ENCODE results near the gene GLOD5. TPM values are rescaled to one million over a fixed set of nuclear protein-coding genes. Genes with fewer than 3 reads are reported as not detected.

The GLOD5 gene
- total and polyA plus RNA-seq, 2 of the 8 experiments (the other 6 are each of a cell fraction or from before 2014, with no cell fraction given): 0.18 TPM; not detected in 1

GRCh38 chrX:48813644-48814043 is 52.1 kb downstream of the GLOD5 start:
- Histone ChIP-seq H2AK5ac (ENCODE audit: low read depth, low read length) (no peak overlapping the region), H3K36me3 (ENCODE audit: control insufficient read depth in 2 of 4, insufficient read depth in 4 of 4, low read length in 3 of 4) (0 out of 8 replicates have a peak, but pooled peaks cover 0 to 3% (median 0%) of the 10 kb centered on the region in 4 experiments), H2BK120ac (replicated peaks; ENCODE audit: low read depth, low read length) (no peak overlapping the region), H4K5ac (ENCODE audit: insufficient read length, low read depth, low read length) (no peak overlapping the region), H3K27me3 (replicated peaks in 1 of 4; ENCODE audit: control insufficient read depth in 3 of 4, extremely low read depth in 1 of 4, insufficient read depth in 3 of 4, low read length in 3 of 4) (no peaks in the 10 kb centered on the region), H2BK5ac (ENCODE audit: low read depth, low read length) (no peak overlapping the region), H3K9ac (replicated peaks in 1 of 4; ENCODE audit: extremely low read depth in 1 of 4, low read depth in 3 of 4, low read length in 3 of 4) (no peak overlapping the region), H2AFZ (ENCODE audit: low read length) (no peak overlapping the region), H3K9me3 (ENCODE audit: insufficient read depth in 2 of 2, low read depth in 1 of 2, low read length in 1 of 2) (no peaks in the 10 kb centered on the region), H3K18ac (ENCODE audit: extremely low read depth, low read length) (no peak overlapping the region), H2BK12ac (ENCODE audit: low read depth, low read length) (no peak overlapping the region), H3K23ac (ENCODE audit: insufficient read length) (no peak overlapping the region), H3K4me2 (ENCODE audit: insufficient read depth in 1 of 2, low read depth in 2 of 2, low read length in 2 of 2) (no peak overlapping the region), H3K56ac (replicated peaks; ENCODE audit: insufficient read length, low read depth, low read length) (no peak overlapping the region), H3K23me2 (ENCODE audit: low read depth, low read length) (no peaks in the 10 kb centered on the region), H3K4me3 (ENCODE audit: extremely low read depth in 1 of 4, insufficient read depth in 2 of 4, low read depth in 3 of 4, low read length in 4 of 4) (no peak overlapping the region), H4K20me1 (replicated peaks in 1 of 2; ENCODE audit: control insufficient read depth in 1 of 2, insufficient read depth in 2 of 2, low read length in 2 of 2) (no peaks in the 10 kb centered on the region), H3K27ac (ENCODE audit: low read depth, low read length) (no peak overlapping the region), H4K91ac (replicated peaks; ENCODE audit: insufficient read length, low read length) (no peak overlapping the region), H2BK15ac (ENCODE audit: low read length) (no peak overlapping the region), H4K8ac (ENCODE audit: extremely low read depth, insufficient read depth, low read length) (no peak overlapping the region), H2BK20ac (ENCODE audit: low read length) (no peak overlapping the region), H3K4me1 (replicated peaks in 1 of 4; ENCODE audit: control insufficient read depth in 3 of 4, insufficient read depth in 4 of 4, low read length in 3 of 4) (no peaks in the 10 kb centered on the region), H3K79me2 (ENCODE audit: control insufficient read depth in 1 of 2, insufficient read depth in 2 of 2, low read length in 2 of 2) (no peaks in the 10 kb centered on the region), H3K4ac (replicated peaks; ENCODE audit: insufficient read length, low read depth, low read length) (no peak overlapping the region), H3K79me1 (ENCODE audit: low read depth, low read length) (no peaks in the 10 kb centered on the region), H3K14ac (ENCODE audit: insufficient read length) (no peak overlapping the region)
- POLR2A ChIA-PET (ENCODE audit: partially characterized antibody): interaction anchor here (1.1 kb wide), 1 partner anchor 13 kb away, joined by 3 read pairs; no protein-coding TSS in a partner anchor
- CTCF ChIA-PET (ENCODE audit: partially characterized antibody): interaction anchor here (0.6 to 1.6 kb wide), 2 partner anchors 10 to 53 kb away, joined by 3 read pairs; no protein-coding TSS in a partner anchor
- TF ChIP-seq USF2 (IDR thresholded peaks at IDR 0.05; ENCODE audit: low read length) (no peak), KDM5A (IDR thresholded peaks at IDR 0.05; ENCODE audit: low read length) (no peak), TAF1 (IDR thresholded peaks at IDR 0.05; ENCODE audit: low read depth, low read length) (no peak), BRCA1 (IDR thresholded peaks at IDR 0.05; ENCODE audit: low read depth, low read length) (no peak), JUND (IDR thresholded peaks at IDR 0.05; ENCODE audit: low read length) (no peak), SIRT6 (IDR thresholded peaks at IDR 0.05; ENCODE audit: low read length) (no peak), TBP (IDR thresholded peaks at IDR 0.05; ENCODE audit: low read depth, low read length) (no peak), NRF1 (IDR thresholded peaks at IDR 0.05; ENCODE audit: low read depth, low read length) (no peak), MAX (IDR thresholded peaks at IDR 0.05) (no peak)
- TF ChIP-seq, protein P1, sequence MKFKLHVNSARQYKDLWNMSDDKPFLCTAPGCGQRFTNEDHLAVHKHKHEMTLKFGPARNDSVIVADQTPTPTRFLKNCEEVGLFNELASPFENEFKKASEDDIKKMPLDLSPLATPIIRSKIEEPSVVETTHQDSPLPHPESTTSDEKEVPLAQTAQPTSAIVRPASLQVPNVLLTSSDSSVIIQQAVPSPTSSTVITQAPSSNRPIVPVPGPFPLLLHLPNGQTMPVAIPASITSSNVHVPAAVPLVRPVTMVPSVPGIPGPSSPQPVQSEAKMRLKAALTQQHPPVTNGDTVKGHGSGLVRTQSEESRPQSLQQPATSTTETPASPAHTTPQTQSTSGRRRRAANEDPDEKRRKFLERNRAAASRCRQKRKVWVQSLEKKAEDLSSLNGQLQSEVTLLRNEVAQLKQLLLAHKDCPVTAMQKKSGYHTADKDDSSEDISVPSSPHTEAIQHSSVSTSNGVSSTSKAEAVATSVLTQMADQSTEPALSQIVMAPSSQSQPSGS (IDR thresholded peaks at IDR 0.05; ENCODE audit: low read length): no peak
- 86% methylated on average over 2 of the region's 8 CpGs; no CpG with 5 or more reads in 1 of the 2 experiments for WGBS, 2 experiments (ENCODE audit: extremely low coverage in 1 of 2, insufficient coverage in 1 of 2, insufficient read length in 1 of 2, insufficient replicate concordance in 2 of 2, low coverage in 1 of 2, low lambda C conversion rate in 2 of 2, missing lambda C conversion rate in 1 of 2)
- no peak for FAIRE-seq
- no peak for DNase-seq (ENCODE audit: low read depth in 1 of 2, low spot score in 2 of 2)

Measured in H1 (cell line).